Neural progenitor cell (in vitro differentiated cells): ENCODE data around the gene KLRF1. TPM values are rescaled to one million over a fixed set of nuclear protein-coding genes. Genes with fewer than 3 reads are reported as not detected.

Experiments
- DNase-seq: peaks from one replicate; pipeline ENCODE4 v3.0.0-alpha.2; 2016; ENCODE audit warnings: low spot score
- H2AFZ ChIP-seq: fragments of 200-600 bp; sonication (generic); replicated peaks from 2 replicates; pipeline ENCODE4 v1.6.1; 2016; ENCODE audit warnings: antibody characterized with exemption
- H3F3A ChIP-seq: fragments of 200-600 bp; sonication (generic); 2 replicates; pipeline ENCODE4 v1.6.1; 2016; ENCODE audit warnings: antibody characterized with exemption, low read depth
- H3K27ac ChIP-seq: fragments of 200-600 bp; sonication (generic); 2 replicates; pipeline ENCODE4 v1.5.1; 2016; ENCODE audit warnings: mild to moderate bottlenecking
- H3K27me3 ChIP-seq: fragments of 200-600 bp; sonication (generic); 2 replicates; pipeline ENCODE4 v1.6.1; 2016; ENCODE audit warnings: mild to moderate bottlenecking, moderate library complexity
- H3K36me3 ChIP-seq: fragments of 200-600 bp; sonication (generic); 2 replicates; pipeline ENCODE4 v1.5.1; 2016
- H3K4me1 ChIP-seq: fragments of 200-600 bp; sonication (generic); 2 replicates; pipeline ENCODE4 v1.6.1; 2016; ENCODE audit warnings: mixed run types
- H3K4me2 ChIP-seq: fragments of 200-600 bp; sonication (generic); 2 replicates; pipeline ENCODE4 v1.6.1; 2016
- H3K4me3 ChIP-seq: fragments of 200-600 bp; sonication (generic); 2 replicates; pipeline ENCODE4 v1.5.1; 2016
- H3K79me2 ChIP-seq: fragments of 200-600 bp; sonication (generic); 2 replicates; pipeline ENCODE4 v1.6.1; 2016; ENCODE audit warnings: low read depth
- H3K9ac ChIP-seq: fragments of 200-600 bp; sonication (generic); 2 replicates; pipeline ENCODE4 v1.6.1; 2016
- H3K9me3 ChIP-seq: fragments of 200-600 bp; sonication (generic); 2 replicates; pipeline ENCODE4 v1.5.1; 2016; ENCODE audit warnings: low read depth
- H4K20me1 ChIP-seq: fragments of 200-600 bp; sonication (generic); 2 replicates; pipeline ENCODE4 v1.6.1; 2016; ENCODE audit warnings: low read depth
- H3K27ac Mint-ChIP-seq: 3 replicates; pipeline ENCODE4 v1.8.0; 2021; ENCODE audit warnings: mixed read lengths
- H3K27me3 Mint-ChIP-seq: 2 replicates; pipeline ENCODE4 v1.8.0; 2022; ENCODE audit warnings: low read depth, mild to moderate bottlenecking, inconsistent platforms, moderate library complexity, mixed read lengths; ENCODE audit not compliant: insufficient read depth
- H3K36me3 Mint-ChIP-seq: 3 replicates; pipeline ENCODE4 v1.8.0; 2021; ENCODE audit warnings: mixed read lengths
- H3K4me1 Mint-ChIP-seq: 3 replicates; pipeline ENCODE4 v1.8.0; 2021; ENCODE audit warnings: mixed read lengths
- H3K4me3 Mint-ChIP-seq: 3 replicates; pipeline ENCODE4 v1.8.0; 2021; ENCODE audit warnings: mild to moderate bottlenecking, moderate library complexity, mixed read lengths
- H3K9me3 Mint-ChIP-seq: 3 replicates; pipeline ENCODE4 v1.8.0; 2020; ENCODE audit warnings: mixed read lengths
- CTCF ChIP-seq: fragments of 200-600 bp; sonication (generic); IDR thresholded peaks from 2 replicates; pipeline ENCODE4 v1.5.1; 2017; ENCODE audit warnings: antibody characterized with exemption, mild to moderate bottlenecking
- EZH2 ChIP-seq: fragments of 200-600 bp; sonication (generic); IDR thresholded peaks from 2 replicates; pipeline ENCODE4 v1.6.1; 2017; ENCODE audit warnings: antibody characterized with exemption, mild to moderate bottlenecking, moderate library complexity
- EZH2phosphoT487 ChIP-seq: fragments of 200-600 bp; sonication (generic); IDR thresholded peaks from 2 replicates; pipeline ENCODE4 v1.6.1; 2017; ENCODE audit warnings: antibody characterized with exemption
- total RNA-seq: library from RNA; depleted of rRNA; stranded (reverse); fragments of >200 nt; gene quantifications from 2 replicates; pipeline ENCODE4 v1.2.3, GENCODE V29; 2015; ENCODE audit warnings: low replicate concordance

Gene KLRF1
- total RNA-seq, 1 donor from 2014 or later: not detected

DNA sequence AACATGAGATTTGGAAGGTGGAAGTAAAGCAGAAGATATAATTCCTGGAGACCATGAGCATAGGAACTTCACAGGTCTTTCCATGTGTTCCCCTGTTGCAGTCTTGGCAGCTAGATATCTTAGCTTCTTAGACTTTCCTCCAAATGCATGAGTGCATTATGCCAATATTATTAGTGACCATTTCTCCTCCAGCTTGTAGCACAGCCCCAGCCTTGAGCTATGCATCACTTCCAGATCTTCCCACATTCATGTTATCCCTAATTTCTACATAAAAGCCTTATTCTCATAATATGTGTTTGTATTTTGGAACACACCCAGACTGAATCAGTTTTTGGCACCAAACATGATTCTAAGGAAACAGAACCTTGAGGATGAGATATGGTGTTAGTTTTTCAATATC is 30.9 kb downstream of the KLRF1 start:
- no peaks in the 10 kb centered on the region for H3K27me3 Mint-ChIP-seq
- Histone ChIP-seq H3F3A (no peaks in the 10 kb centered on the region), H3K4me1 (no peaks in the 10 kb centered on the region), H3K4me2 (no peak overlapping the region), H2AFZ (no peak overlapping the region), H3K27ac (no peak overlapping the region), H3K9me3 (no peaks in the 10 kb centered on the region), H3K4me3 (no peak overlapping the region), H3K27me3 (no peaks in the 10 kb centered on the region), H3K9ac (no peak overlapping the region), H3K36me3 (no peaks in the 10 kb centered on the region), H3K79me2 (no peaks in the 10 kb centered on the region), H4K20me1 (no peaks in the 10 kb centered on the region)
- H3K36me3 Mint-ChIP-seq: no peaks in the 10 kb centered on the region
- no peak overlapping the region for H3K4me3 Mint-ChIP-seq
- no peak overlapping the region for H3K27ac Mint-ChIP-seq
- no peaks in the 10 kb centered on the region for H3K4me1 Mint-ChIP-seq
- no peak for DNase-seq
- no peak for TF ChIP-seq EZH2
- no peak for TF ChIP-seq EZH2phosphoT487
- H3K9me3 Mint-ChIP-seq: no peaks in the 10 kb centered on the region

DNA sequence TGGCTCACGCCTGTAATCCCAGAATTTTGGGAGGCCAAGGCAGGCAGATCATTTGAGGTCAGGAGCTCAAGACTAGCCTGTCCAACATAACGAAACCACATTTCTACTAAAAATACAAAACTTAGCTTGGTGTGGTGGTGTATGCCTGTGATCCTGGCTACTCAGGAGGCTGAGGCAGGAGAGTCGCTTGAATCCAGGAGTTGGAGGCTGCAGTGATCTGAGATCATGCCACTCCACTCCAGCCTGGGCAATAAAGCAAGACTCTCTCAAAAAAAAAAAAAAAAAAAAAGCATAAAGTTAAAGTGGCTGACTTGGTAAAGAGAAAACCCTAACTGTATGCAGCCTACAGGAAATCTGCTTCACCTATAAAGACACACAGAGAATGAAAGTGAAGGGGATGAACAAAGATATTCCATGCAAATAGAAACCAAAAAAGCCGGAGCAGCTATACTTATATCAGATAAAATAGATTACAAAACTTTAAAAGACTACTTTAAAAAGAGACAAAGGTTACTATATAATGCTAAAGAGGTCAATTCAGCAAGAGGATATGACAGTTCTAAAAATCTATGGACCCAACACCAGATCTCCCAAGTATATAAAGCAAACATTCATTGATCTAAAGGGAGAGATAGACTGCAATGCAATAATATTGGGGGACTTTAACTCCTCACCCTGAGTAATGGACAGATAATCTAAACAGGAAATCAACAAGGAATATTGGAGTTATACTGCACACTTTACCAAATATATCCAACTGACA is 37.8 kb downstream of the KLRF1 start:
- TF ChIP-seq EZH2phosphoT487: no peak
- TF ChIP-seq EZH2: no peak
- no peak for TF ChIP-seq CTCF
- Histone ChIP-seq H3K36me3 (no peaks in the 10 kb centered on the region), H2AFZ (no peak overlapping the region), H3F3A (no peaks in the 10 kb centered on the region), H3K27me3 (no peaks in the 10 kb centered on the region), H3K9me3 (no peaks in the 10 kb centered on the region), H3K4me2 (no peak overlapping the region), H3K9ac (no peak overlapping the region), H3K79me2 (no peaks in the 10 kb centered on the region), H4K20me1 (no peaks in the 10 kb centered on the region), H3K27ac (no peak overlapping the region), H3K4me1 (peaks cover 16% of the 10 kb centered on the region), H3K4me3 (no peak overlapping the region)
- H3K4me1 Mint-ChIP-seq: peaks cover 9% of the 10 kb centered on the region
- no peak for DNase-seq
- no peak overlapping the region for H3K4me3 Mint-ChIP-seq
- H3K27me3 Mint-ChIP-seq: no peaks in the 10 kb centered on the region
- no peaks in the 10 kb centered on the region for H3K9me3 Mint-ChIP-seq
- H3K27ac Mint-ChIP-seq: no peak overlapping the region
- no peaks in the 10 kb centered on the region for H3K36me3 Mint-ChIP-seq

GRCh38 chr12:9866860-9867269 is 39.6 kb downstream of the KLRF1 start:
- peaks cover under 1% of the 10 kb centered on the region for H3F3A ChIP-seq
- no peaks in the 10 kb centered on the region for H3K9me3 ChIP-seq
- H3K4me3 Mint-ChIP-seq: no peak overlapping the region
- DNase-seq: no peak
- H3K27me3 Mint-ChIP-seq: no peaks in the 10 kb centered on the region
- H3K27me3 ChIP-seq: no peaks in the 10 kb centered on the region
- no peak overlapping the region for H3K9ac ChIP-seq
- H3K9me3 Mint-ChIP-seq: no peaks in the 10 kb centered on the region
- no peak for TF ChIP-seq EZH2
- TF ChIP-seq CTCF: no peak
- no peak overlapping the region for H3K27ac ChIP-seq
- no peak overlapping the region for H3K27ac Mint-ChIP-seq
- H3K36me3 Mint-ChIP-seq: no peaks in the 10 kb centered on the region
- H3K4me1 ChIP-seq: peaks cover 22% of the 10 kb centered on the region
- no peaks in the 10 kb centered on the region for H4K20me1 ChIP-seq
- H3K36me3 ChIP-seq: no peaks in the 10 kb centered on the region
- peaks cover 10% of the 10 kb centered on the region for H3K4me1 Mint-ChIP-seq
- H3K4me2 ChIP-seq: no peak overlapping the region
- H3K79me2 ChIP-seq: no peaks in the 10 kb centered on the region
- no peak overlapping the region for H3K4me3 ChIP-seq
- no peak overlapping the region for H2AFZ ChIP-seq

GRCh38 chr12:9867531-9867930 is 40.2 kb downstream of the KLRF1 start:
- no peak overlapping the region for H3K27ac ChIP-seq
- no peak overlapping the region for H3K9ac ChIP-seq
- no peaks in the 10 kb centered on the region for H3K36me3 ChIP-seq
- H3K4me2 ChIP-seq: no peak overlapping the region
- no peak overlapping the region for H3K4me3 ChIP-seq
- H3K4me1 ChIP-seq: peaks cover 29% of the 10 kb centered on the region
- Mint-ChIP-seq H3K4me3 (no peak overlapping the region), H3K4me1 (peaks cover 10% of the 10 kb centered on the region), H3K9me3 (no peaks in the 10 kb centered on the region), H3K27me3 (no peaks in the 10 kb centered on the region), H3K27ac (no peak overlapping the region), H3K36me3 (no peaks in the 10 kb centered on the region)
- no peaks in the 10 kb centered on the region for H3K9me3 ChIP-seq
- H3K27me3 ChIP-seq: no peaks in the 10 kb centered on the region
- peaks cover 8% of the 10 kb centered on the region for H3F3A ChIP-seq
- H2AFZ ChIP-seq: no peak overlapping the region
- no peak for TF ChIP-seq EZH2
- no peak for TF ChIP-seq CTCF
- TF ChIP-seq EZH2phosphoT487: no peak
- no peaks in the 10 kb centered on the region for H4K20me1 ChIP-seq
- DNase-seq: no peak
- no peaks in the 10 kb centered on the region for H3K79me2 ChIP-seq
